Measurements from ENCODE around the gene PRDX6.
"Not testable (repeated sequence)": the region's sequence is repeated elsewhere in the genome, so short reads cannot be mapped to it uniquely, and the experiment has no call there.

Gene PRDX6

DNA sequence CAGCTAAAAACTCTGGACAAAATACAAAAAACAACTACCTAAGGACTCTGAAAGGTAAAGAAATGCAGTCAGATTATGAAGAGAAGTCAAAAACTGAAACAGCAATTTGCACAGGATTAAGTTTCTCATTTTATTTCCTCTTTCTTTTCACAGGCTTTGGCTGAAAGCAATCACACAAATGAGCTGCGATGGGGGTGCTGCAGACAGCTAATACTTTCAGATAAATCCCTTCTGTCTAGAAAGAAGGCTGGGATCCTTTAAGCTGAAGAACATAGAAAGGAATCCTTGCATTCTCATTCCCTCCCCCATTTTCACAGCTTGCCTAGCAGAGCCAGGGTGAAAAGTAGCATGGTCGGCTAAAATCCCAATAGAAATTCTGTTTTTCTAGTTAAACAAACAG is 32.0 kb upstream of the PRDX6 start:
- H3K4me3 ChIP-seq (ENCODE audit: low read length) = no peak overlapping the region
- H3K9ac ChIP-seq (ENCODE audit: low read depth, low read length) = no peak overlapping the region
- no peaks in the 10 kb centered on the region for H3K36me3 ChIP-seq (ENCODE audit: insufficient read depth, low read length)
- no peaks in the 10 kb centered on the region for H3K4me1 ChIP-seq (ENCODE audit: control insufficient read depth, insufficient read depth, low read length)
- H3K27me3 ChIP-seq (ENCODE audit: control insufficient read depth, insufficient read depth, low read length) = no peaks in the 10 kb centered on the region
- H3K4me2 ChIP-seq (ENCODE audit: low read length) = no peak overlapping the region
- no peaks in the 10 kb centered on the region for H3K9me3 ChIP-seq (replicated peaks; ENCODE audit: low read length)

DNA sequence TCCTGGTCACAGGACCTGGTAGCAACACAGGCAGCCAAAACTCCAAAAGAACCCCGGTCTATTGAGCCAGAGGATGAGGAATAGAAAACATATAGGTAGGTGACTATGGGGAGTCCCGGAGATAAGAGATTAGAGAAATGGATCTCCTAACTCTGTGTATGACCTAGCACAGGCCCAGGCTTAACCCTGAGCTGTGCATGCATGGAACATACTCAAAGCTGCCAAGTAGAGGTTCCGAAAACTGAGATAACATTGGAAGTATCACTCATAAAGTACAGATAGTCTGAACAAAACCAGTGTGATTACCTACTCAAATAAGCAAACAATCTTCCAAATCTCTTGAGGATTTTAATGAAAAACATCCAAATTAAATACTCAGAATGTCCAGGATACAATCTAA is 31.5 kb upstream of the PRDX6 start:
- Histone ChIP-seq H3K36me3 (ENCODE audit: insufficient read depth, low read length) (no peaks in the 10 kb centered on the region), H3K4me1 (ENCODE audit: control insufficient read depth, insufficient read depth, low read length) (no peaks in the 10 kb centered on the region), H3K4me2 (ENCODE audit: low read length) (no peak overlapping the region), H3K9ac (ENCODE audit: low read depth, low read length) (no peak overlapping the region), H3K4me3 (ENCODE audit: low read length) (no peak overlapping the region), H3K9me3 (replicated peaks; ENCODE audit: low read length) (no peaks in the 10 kb centered on the region), H3K27me3 (ENCODE audit: control insufficient read depth, insufficient read depth, low read length) (no peaks in the 10 kb centered on the region)

DNA sequence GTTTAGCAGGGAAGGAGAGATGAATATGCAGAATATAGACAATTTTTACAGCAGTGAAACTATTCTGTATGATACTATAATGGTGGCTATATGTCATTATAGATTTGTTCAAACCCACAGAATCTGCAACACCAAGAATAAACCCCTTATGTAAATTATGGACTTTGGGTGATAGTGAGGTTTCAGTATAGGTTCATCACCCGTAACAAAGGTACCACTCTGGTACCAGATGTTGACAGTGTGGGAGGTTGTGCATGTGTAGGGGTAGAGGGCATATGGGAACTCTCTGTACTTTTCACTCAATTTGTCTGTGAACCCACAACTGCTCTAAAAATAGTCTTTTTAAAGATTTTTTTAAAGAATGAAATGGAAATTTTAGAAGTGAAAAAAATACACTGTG is 29.9 kb upstream of the PRDX6 start:
- no peaks in the 10 kb centered on the region for H3K4me1 ChIP-seq (ENCODE audit: control insufficient read depth, insufficient read depth, low read length)
- H3K9ac ChIP-seq (ENCODE audit: low read depth, low read length) = no peak overlapping the region
- H3K9me3 ChIP-seq (replicated peaks; ENCODE audit: low read length) = no peaks in the 10 kb centered on the region
- no peaks in the 10 kb centered on the region for H3K36me3 ChIP-seq (ENCODE audit: insufficient read depth, low read length)
- H3K4me2 ChIP-seq (ENCODE audit: low read length) = no peak overlapping the region
- H3K4me3 ChIP-seq (ENCODE audit: low read length) = no peak overlapping the region
- no peaks in the 10 kb centered on the region for H3K27me3 ChIP-seq (ENCODE audit: control insufficient read depth, insufficient read depth, low read length)

DNA sequence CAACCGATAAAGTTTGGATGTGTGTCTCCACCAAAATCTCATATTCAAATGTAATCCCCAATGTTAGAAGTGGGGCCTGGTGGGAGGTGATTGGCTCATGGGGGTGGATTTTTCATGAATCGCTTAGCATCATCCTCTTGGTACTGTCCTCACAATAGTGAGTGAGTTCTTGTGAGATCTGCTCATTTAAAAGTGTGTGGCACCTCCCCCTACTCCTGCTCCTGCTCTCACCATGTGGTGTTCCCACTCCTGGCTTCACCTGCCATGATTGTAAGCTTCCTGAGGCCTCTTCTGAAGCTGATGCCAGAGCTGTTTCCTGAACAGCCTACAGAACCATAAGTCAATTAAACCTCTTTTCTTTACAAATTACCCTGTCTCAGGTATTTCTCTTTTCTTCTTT is 28.2 kb upstream of the PRDX6 start:
- H3K9me3 ChIP-seq (replicated peaks; ENCODE audit: low read length) = no peaks in the 10 kb centered on the region
- H3K9ac ChIP-seq (ENCODE audit: low read depth, low read length) = no peak overlapping the region
- no peak overlapping the region for H3K4me3 ChIP-seq (ENCODE audit: low read length)
- H3K4me2 ChIP-seq (ENCODE audit: low read length) = no peak overlapping the region
- H3K27me3 ChIP-seq (ENCODE audit: control insufficient read depth, insufficient read depth, low read length) = no peaks in the 10 kb centered on the region
- H3K4me1 ChIP-seq (ENCODE audit: control insufficient read depth, insufficient read depth, low read length) = peaks cover 4% of the 10 kb centered on the region
- H3K36me3 ChIP-seq (ENCODE audit: insufficient read depth, low read length) = no peaks in the 10 kb centered on the region

DNA sequence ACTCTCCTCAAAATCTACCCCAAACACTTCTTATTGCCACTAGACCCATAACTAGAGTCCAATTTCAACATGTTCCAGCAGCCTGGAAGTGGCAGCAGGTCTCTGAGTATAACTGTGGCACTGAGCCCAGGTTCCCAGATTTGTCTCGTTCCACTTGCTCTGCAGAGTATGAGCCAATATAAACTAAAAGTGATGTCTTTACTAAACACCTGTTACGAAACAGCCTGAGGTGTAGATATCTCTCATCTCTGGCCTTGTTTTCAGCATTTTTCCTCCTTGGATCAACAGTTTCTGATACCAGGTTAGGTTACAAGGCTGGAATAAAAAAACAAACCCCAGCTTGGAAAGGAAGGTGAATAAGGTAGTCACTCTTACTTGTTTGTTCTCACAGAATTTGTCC is 25.2 kb upstream of the PRDX6 start:
- H3K4me1 ChIP-seq (ENCODE audit: control insufficient read depth, insufficient read depth, low read length) = peaks cover 9% of the 10 kb centered on the region
- H3K27me3 ChIP-seq (ENCODE audit: control insufficient read depth, insufficient read depth, low read length) = no peaks in the 10 kb centered on the region
- no peak overlapping the region for H3K4me2 ChIP-seq (ENCODE audit: low read length)
- H3K4me3 ChIP-seq (ENCODE audit: low read length) = no peak overlapping the region
- no peaks in the 10 kb centered on the region for H3K9me3 ChIP-seq (replicated peaks; ENCODE audit: low read length)
- no peak overlapping the region for H3K9ac ChIP-seq (ENCODE audit: low read depth, low read length)
- H3K36me3 ChIP-seq (ENCODE audit: insufficient read depth, low read length) = no peaks in the 10 kb centered on the region

DNA sequence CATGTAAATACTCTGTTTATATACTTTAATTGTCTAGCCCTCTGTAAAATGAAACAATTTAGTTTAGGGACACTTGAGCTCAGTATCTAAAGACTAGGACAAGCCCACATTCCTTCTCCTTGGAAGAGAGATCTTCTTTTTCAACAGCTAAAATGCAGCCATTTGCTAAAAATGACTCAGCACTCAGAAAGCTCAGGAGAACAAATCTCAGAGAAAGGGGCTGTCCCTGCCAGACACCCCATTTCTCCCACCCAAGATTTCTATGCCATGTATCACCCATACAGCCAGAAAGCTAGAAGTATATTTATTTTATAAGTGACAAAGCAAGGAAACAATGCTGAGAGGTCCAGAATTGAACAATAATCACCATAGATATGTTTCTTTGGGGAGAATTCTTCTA is 23.2 kb upstream of the PRDX6 start:
- H3K4me1 ChIP-seq (ENCODE audit: control insufficient read depth, insufficient read depth, low read length) = peaks cover 9% of the 10 kb centered on the region
- no peaks in the 10 kb centered on the region for H3K36me3 ChIP-seq (ENCODE audit: insufficient read depth, low read length)
- no peak overlapping the region for H3K4me2 ChIP-seq (ENCODE audit: low read length)
- H3K27me3 ChIP-seq (ENCODE audit: control insufficient read depth, insufficient read depth, low read length) = no peaks in the 10 kb centered on the region
- H3K4me3 ChIP-seq (ENCODE audit: low read length) = no peak overlapping the region
- no peaks in the 10 kb centered on the region for H3K9me3 ChIP-seq (replicated peaks; ENCODE audit: low read length)
- no peak overlapping the region for H3K9ac ChIP-seq (ENCODE audit: low read depth, low read length)

DNA sequence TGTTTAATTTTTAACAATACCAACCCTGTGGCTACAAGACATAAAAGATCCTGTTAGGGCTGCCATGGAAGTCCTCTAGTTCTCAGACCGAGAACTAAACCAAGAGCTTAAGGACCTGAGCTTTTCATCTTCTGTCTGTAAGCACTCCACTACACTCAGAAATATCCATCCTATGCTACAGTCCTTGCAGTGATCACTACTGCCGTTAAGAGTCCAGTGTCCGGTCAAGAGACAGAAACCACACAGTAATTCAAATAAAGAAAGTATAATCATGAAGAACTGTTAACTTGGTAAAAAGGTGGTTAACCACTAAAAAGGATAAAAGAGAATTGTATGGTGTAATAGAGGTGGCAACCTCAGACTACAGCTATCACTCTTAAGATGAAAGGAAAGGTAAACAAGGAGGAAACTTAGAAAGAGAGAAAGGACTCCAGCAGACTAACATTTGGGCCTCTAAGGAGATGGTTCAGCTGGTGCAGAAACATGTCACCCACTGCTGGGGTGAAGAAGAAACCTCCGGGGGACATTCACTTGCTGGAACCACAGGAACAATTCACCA is 22.1 kb upstream of the PRDX6 start:
- H3K4me3 ChIP-seq (ENCODE audit: low read length) = no peak overlapping the region
- no peak overlapping the region for H3K4me2 ChIP-seq (ENCODE audit: low read length)
- no peaks in the 10 kb centered on the region for H3K27me3 ChIP-seq (ENCODE audit: control insufficient read depth, insufficient read depth, low read length)
- H3K9ac ChIP-seq (ENCODE audit: low read depth, low read length) = no peak overlapping the region
- H3K4me1 ChIP-seq (ENCODE audit: control insufficient read depth, insufficient read depth, low read length) = peaks cover 9% of the 10 kb centered on the region
- no peaks in the 10 kb centered on the region for H3K36me3 ChIP-seq (ENCODE audit: insufficient read depth, low read length)
- no peaks in the 10 kb centered on the region for H3K9me3 ChIP-seq (replicated peaks; ENCODE audit: low read length)

DNA sequence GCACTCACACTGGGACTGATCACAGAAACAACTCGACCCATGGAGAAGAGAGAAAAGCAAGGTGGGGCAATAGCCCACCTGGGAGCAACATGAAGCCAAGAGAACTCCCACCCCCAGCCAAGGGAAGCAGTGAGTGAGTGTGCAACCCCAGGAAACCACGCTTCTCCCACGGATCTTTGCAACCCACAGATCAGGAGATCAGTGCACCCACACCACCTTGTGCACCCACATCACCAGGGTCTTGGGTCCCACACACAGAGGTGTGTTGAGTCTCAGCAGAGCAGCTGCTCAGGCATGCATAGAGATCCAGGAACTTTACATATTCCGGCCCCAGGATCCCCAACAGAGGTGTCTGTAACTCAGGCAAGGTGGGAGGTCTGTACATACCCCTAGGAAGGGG is 17.2 kb upstream of the PRDX6 start:
- Histone ChIP-seq H3K4me2 (ENCODE audit: low read length) (no peak overlapping the region), H3K27me3 (ENCODE audit: control insufficient read depth, insufficient read depth, low read length) (no peaks in the 10 kb centered on the region), H3K36me3 (ENCODE audit: insufficient read depth, low read length) (no peaks in the 10 kb centered on the region), H3K4me1 (ENCODE audit: control insufficient read depth, insufficient read depth, low read length) (no peaks in the 10 kb centered on the region), H3K4me3 (ENCODE audit: low read length) (no peak overlapping the region), H3K9me3 (replicated peaks; ENCODE audit: low read length) (no peaks in the 10 kb centered on the region), H3K9ac (ENCODE audit: low read depth, low read length) (no peak overlapping the region)

DNA sequence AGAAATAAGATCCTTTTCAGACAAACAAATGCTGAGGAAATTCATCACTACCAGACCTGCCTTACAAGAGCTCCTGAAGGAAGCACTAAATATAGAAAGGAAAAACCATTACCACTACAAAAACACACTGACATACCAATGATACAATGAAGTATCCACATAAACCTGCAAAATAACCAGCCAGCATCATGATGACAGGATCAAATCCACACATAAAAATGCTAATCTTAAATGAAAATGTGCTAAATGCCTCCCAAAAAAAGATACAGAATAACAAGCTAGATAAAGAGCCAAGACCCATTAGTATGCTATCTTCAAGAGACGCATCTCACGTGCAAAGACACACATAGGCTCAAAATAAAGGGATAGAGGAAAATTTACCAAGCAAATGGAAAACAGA is 14.5 kb upstream of the PRDX6 start:
- H3K4me1 ChIP-seq (ENCODE audit: control insufficient read depth, insufficient read depth, low read length); H3K9me3 ChIP-seq (replicated peaks; ENCODE audit: low read length); H3K4me2 ChIP-seq (ENCODE audit: low read length); H3K4me3 ChIP-seq (ENCODE audit: low read length); H3K36me3 ChIP-seq (ENCODE audit: insufficient read depth, low read length); H3K27me3 ChIP-seq (ENCODE audit: control insufficient read depth, insufficient read depth, low read length); H3K9ac ChIP-seq (ENCODE audit: low read depth, low read length): not testable (repeated sequence)

DNA sequence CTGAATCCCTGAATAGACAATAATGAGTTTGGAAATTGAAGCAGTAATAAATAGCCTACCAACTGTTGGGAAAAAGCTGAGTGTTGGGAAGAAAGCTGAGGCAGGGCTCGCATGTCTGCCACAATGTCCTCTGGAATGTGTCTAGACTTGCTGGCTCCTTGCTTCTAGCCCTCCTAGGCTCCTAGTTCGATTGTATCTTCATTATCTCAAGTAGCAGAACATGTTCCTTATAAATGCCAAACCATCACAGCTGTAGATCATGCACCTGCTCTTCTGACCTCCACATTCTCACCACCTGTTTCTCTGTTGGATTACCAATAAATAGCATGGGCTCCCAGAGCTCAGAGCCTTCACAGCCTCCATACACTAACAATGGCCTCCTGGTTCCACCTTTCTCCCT is 12.9 kb upstream of the PRDX6 start:
- not testable (repeated sequence) for H3K4me3 ChIP-seq (ENCODE audit: low read length); H3K9me3 ChIP-seq (replicated peaks; ENCODE audit: low read length); H3K4me2 ChIP-seq (ENCODE audit: low read length); H3K36me3 ChIP-seq (ENCODE audit: insufficient read depth, low read length); H3K4me1 ChIP-seq (ENCODE audit: control insufficient read depth, insufficient read depth, low read length); H3K9ac ChIP-seq (ENCODE audit: low read depth, low read length); H3K27me3 ChIP-seq (ENCODE audit: control insufficient read depth, insufficient read depth, low read length)

DNA sequence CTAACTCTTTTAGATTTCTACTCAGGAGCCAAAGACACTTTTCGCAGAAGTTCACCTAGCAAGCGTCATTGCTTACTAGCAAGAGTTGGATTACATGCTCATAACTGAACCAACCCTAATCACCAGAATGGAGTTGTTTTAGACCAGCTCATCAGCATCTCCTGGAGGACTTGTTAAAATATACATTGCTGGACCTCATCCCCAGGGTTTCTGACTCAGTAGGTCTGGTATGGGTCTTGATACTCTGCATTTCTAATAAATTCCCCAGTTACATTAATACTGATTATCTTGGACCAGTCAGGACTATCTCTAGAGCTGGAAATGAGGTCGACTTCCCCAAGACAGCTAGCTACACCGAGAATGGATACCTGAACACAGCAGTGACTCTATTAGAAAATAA is 9.7 kb upstream of the PRDX6 start:
- peaks cover 3% of the 10 kb centered on the region for H3K9me3 ChIP-seq (replicated peaks; ENCODE audit: low read length)
- no peaks in the 10 kb centered on the region for H3K27me3 ChIP-seq (ENCODE audit: control insufficient read depth, insufficient read depth, low read length)
- no peaks in the 10 kb centered on the region for H3K4me1 ChIP-seq (ENCODE audit: control insufficient read depth, insufficient read depth, low read length)
- no peaks in the 10 kb centered on the region for H3K36me3 ChIP-seq (ENCODE audit: insufficient read depth, low read length)
- no peak overlapping the region for H3K4me3 ChIP-seq (ENCODE audit: low read length)
- no peak overlapping the region for H3K4me2 ChIP-seq (ENCODE audit: low read length)
- no peak overlapping the region for H3K9ac ChIP-seq (ENCODE audit: low read depth, low read length)

DNA sequence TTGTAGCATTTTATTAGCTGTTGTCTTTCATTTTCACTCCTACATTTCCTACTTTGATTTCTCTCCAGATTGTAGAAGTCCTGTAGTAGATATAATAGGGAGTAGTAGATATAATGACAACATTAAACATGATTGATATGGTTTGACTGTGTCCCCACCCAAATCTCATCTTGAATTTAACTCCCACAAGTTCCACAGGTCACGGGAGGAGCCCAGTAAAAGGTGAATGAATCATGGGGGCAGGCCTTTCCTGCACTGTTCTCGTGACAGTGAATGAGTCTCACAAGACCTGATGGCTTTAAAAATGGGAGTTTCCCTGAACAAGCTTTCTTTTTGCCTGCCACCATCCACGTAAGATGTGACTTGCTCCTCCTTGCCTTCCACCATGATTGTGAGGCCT is 7.5 kb upstream of the PRDX6 start:
- H3K36me3 ChIP-seq (ENCODE audit: insufficient read depth, low read length) = no peaks in the 10 kb centered on the region
- peaks cover 17% of the 10 kb centered on the region for H3K4me1 ChIP-seq (ENCODE audit: control insufficient read depth, insufficient read depth, low read length)
- H3K9me3 ChIP-seq (replicated peaks; ENCODE audit: low read length) = peaks cover 3% of the 10 kb centered on the region
- no peaks in the 10 kb centered on the region for H3K27me3 ChIP-seq (ENCODE audit: control insufficient read depth, insufficient read depth, low read length)
- H3K9ac ChIP-seq (ENCODE audit: low read depth, low read length) = no peak overlapping the region
- H3K4me2 ChIP-seq (ENCODE audit: low read length) = no peak overlapping the region
- H3K4me3 ChIP-seq (ENCODE audit: low read length) = no peak overlapping the region

Measured in skeletal muscle satellite cell (primary cell).